Activated CD8-positive, alpha-beta memory T cell treated with anti-CD3 and anti-CD28 coated beads for 1 hour (primary cell): ENCODE data around the gene BARX2.

ENCODE experiments used
- DNase-seq, 2 donors: peaks; one replicate each; pipeline ENCODE4 v3.0.0-alpha.2; 2020; ENCODE audit warnings: low read depth in 1 of 2; ENCODE audit errors: extremely low read depth in 1 of 2

BARX2 gene

DNA sequence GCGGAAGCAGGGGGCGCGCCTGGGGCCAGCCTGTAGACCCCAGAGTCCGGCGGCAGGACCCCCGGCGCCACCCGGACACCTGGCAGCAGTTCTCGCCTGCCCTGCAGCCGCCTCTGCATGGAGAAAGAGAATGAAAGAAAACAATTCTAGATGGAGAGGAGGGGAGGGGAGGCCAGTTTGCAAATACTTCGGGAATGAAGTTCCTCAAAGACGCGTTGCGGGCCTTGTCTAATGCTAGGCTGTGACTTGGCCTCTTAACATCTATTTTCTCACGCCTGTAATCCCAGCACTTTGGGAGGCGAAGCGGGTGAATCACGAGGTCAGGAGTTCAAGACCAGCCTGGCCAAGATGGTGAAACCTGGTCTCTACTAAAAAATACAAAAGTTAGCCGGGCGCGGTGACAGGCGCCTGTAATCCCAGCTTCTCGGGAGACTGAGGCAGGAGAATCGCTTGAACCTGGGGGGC, 2.1 kb upstream of the BARX2 start:
- no peak for DNase-seq

DNA sequence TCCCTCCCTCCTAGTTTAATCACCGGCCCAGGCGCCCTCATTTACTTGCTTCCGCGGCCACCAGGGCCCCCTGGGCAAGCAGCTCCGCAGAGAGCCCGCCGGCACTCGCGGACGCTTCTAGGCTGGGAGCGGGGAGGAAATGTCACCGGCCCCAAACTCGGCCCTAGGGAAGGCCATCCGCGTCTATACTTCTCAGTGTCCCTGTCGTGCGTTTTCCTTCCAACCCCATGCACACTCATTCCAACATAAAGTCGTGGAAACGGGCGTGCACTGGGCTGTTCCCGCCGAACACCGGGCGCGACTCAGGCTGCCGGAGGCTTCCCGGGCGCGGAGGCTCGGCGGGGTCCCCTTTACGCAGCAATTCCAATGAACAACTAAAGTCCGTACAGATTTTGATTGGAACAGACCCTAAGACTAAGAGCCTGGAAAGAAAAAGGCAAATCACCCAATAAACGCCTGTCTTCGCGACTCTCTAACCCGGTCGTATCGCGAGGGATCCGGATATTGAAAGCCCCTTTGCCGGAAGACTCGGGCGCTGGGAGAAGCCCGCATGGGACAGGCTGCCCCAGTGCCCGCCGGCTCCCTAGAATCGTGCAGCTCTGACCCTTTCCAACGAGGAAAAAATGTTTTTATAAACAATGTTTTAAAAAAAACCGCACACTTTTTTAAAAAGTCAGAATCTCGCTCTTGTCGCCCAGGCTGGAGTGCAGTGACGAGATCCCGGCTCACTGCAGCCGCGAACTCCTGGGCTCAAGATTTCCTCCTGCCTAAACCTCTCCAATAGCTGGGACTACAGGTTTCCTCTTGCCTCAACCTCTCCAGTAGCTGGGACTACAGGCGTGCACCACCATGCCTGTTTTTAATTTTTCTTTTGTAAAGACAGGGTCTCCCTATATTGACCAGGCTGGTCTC, 1.3 kb upstream of the BARX2 start:
- no peak for DNase-seq

DNA sequence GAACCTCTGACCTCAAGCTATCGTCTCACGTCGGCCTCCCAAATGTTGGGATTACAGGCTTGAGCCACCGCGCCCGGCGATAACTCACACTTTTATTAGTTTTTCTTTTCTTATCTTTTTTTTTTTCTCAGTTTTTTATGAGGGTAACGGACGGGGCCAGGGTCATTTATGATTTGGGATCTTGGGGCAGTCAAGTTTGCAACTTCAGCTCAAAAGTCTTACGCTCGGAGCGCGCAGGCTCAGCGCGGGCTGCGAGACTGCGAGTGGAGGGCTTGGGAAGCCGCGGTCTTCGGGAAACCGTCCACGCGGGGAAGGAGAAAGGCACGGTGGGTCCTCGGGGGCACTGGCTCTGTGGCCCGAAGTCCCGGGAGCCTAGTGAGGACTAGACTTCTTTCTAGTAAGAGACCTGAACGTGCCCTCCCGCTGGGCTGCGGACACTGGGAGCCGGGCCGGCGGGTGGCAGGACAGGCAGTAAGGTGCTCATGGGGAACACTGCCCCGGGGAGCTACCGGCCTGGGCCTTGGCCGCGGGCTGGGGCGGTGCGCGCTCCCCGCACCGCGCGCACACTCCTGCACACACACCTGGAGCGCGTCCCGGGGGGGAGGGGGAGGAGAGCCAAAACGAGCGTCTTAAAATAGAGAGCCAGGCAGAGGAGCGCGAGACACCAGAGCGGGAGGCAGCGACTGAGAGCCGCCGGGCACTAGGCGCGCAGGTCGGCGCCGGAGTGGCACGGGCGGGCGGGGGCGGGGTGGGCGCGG, 476 bp upstream of the BARX2 start:
- no peak for DNase-seq

DNA sequence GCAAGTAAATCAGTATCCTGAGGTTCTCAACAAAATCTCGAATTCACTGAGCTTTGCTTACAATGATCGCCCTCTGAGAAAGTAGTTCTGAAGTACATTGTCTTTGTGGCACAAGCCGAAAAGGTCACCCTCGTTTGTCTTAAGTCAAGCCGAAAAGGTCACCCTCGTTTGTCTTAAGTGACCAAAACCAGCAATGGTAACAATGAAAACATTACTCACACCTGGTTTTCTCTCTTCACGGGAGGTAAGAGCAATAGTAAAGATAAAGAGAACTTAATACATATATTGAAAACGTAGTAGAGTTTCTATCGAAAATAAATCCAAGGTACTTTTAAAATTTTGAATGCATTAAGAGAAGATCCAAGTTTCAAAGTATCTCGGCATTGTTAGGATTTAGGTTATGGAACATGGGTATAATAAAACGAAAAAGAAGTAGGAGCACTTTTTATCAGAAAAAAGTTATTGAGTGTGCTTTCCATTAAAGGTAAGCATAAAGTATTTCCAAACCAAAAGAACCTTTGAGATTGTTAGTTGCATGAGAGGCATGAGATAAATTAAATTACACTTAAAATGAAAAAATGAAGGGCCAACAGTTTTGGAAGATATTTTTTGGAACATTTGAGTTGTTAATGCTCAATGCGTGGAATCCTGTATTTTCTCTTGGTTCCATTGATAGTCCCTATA, 1.2 kb downstream of the BARX2 start:
- no peak for DNase-seq

DNA sequence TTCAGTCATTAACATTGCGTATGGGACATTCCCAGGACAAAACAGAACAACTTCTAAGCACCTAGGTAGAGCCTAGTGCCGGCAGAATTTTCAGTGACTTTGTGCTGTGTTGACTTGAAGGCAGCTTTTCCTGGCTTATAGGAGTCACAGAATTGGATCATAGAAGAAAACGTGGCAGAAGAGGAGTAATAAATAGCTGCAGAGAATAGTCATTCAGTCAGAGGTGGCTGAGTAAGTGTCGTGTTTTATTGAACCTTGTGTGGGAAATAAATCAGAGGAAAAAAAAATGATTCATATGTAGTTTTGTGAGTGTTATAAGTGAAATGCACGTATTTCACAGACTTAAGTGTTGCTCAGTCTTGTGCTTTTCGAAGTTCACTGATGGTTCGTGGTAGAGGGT, 2.1 kb downstream of the BARX2 start:
- DNase-seq: no peak

DNA sequence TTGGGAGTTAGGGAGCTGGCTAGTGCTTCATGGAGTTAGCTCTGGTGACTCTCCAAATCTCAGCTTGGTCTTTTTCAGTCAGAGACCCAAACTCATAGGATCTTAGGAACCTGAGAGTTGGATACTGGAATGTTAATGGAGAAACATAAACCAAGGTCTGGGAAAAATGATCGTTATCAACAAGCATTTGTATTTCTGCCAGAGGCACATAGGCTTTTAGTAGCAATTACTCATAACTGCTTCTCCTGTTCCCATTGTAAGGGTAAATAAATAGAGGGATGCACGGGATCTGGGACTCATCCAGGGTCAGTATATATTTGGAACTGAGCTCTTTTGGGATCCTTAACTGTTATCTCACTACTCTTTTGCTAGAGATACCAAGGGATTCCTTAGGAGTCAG, 4.8 kb downstream of the BARX2 start:
- no peak for DNase-seq

- no peak for DNase-seq
These were observed 6.9 kb downstream of the BARX2 start for GRCh38 chr11:129382583-129382982.

GRCh38 chr11:129383060-129383459, 7.4 kb downstream of the BARX2 start:
- no peak for DNase-seq

DNA sequence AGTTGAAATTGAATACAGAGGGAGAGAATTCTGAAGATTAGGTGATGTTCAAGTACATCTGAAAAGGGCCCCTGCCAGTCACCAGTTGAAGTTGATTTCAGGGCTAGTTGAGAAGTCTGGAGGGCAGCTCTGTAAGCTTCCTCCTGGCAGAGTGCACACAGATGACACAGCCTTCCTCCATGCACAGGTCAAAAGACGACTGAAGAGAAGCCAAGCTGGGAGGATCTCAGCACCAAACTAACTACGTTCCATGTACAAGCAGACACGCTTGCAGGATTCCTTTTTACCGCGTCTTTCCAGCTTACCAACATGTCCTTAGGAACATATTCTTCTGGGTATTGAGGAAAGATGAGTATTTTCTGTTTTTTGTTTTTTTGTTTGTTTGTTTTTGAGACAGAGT, 7.9 kb downstream of the BARX2 start:
- no peak for DNase-seq

- no peak for DNase-seq
These were observed 8.8 kb downstream of the BARX2 start for GRCh38 chr11:129384415-129384814.

DNA sequence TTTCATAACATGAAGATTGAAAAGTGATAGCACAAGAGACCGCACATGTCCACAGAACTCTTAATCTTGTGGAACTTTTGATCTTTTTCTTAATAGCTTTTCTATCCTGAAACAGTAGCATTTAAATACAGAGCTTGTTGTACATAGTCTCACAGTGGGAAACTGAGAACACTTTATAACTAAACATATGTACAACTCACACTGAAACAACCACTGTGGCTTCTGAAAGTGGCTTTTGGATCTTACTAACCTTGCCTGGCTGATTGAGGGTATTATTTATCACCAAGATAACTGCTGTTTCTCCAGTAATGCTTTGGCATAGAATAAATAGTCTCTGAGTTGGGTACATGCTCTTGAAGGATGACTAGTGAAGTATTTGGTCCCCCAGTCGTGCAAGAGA, 10.2 kb downstream of the BARX2 start:
- DNase-seq: no peak

GRCh38 chr11:129386795-129387397, 11.2 kb downstream of the BARX2 start:
- DNase-seq: no peak

GRCh38 chr11:129387434-129387833, 11.8 kb downstream of the BARX2 start:
- no peak for DNase-seq

DNA sequence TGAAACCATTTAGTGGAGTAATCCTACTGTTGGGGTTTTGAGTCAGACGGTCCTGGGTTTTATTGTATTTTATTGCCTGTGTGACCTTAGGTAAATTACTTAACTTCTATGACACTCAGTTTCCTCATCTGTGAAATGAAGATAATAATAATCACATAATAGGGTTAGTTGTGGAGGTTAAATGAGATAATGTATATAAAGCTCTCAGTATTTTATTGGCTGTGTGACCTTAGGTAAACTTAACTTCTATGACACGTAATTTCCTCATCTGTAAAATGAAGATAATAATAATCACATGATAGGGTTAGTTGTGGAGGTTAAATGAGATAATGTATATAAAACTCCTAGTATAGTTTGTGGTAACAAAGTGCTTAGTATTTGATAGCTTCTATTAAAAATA, 13.2 kb downstream of the BARX2 start:
- DNase-seq: no peak

DNA sequence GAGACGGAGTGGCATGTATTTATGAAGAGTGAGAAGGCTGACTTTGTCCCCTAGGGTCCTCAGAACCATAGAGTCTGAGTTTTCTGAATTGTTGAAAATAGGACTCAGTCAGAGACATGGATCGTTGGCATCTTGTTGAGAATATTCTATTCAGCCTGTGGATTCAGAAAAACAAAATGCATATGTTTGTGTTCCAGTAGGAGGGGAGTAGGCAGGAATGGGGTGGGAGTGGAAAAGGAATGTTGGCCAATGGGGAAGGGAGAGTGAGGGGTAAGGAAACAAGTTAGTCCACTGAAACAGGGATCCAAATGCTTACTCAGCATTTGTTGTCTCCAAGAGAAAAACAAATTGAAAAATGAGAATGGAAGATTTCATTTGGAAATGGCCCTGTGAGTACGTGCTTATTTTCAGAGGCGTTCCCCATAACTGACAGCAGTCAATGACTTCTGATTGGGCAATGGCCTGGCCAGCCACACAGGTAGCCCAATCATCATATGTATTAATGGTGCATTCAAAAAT, 14.7 kb downstream of the BARX2 start:
- DNase-seq: no peak

- DNase-seq: no peak
These were observed 15.7 kb downstream of the BARX2 start for GRCh38 chr11:129391360-129391759.

DNA sequence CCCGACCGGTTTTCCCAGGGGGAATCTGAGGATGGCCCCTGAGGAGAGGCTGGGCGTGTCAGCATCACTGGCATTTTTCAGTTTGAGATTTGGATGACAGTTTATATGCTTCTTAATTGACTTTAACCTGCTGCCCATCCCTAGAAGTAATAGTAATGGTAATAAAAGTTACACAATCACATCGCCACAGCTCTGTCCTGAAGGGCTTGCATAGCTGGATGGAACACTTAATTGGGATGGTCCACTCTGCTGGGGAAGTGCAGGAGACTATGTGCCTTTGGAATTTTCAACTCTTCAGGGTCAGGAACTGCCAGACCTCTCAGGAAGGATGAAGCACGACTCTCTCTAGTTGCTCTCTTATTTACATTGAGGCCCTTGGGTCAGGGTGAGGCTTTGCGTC, 16.2 kb downstream of the BARX2 start:
- no peak for DNase-seq

DNA sequence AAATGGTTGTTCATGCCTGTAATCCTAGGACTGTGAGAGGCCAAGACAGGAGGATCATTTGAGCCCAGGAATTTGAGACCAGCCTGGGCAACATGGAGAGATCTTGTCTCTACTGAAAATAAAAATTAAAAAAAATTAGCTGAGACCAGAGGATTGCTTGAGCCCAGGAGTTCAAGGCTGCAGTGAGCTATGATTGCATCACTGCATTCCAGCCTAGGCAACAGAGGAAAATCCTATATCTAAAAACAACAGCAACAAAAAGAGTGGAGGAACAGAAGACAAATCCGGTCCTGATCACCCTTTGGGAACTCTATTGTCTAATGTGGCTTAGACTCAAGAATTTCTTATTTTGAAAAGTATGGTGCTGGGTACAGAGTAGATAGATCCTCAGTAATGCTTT, 17.3 kb downstream of the BARX2 start:
- no peak for DNase-seq

- DNase-seq: no peak
These were observed 19.1 kb downstream of the BARX2 start for GRCh38 chr11:129394709-129395108.

- no peak for DNase-seq
These were observed 19.8 kb downstream of the BARX2 start for GRCh38 chr11:129395432-129395831.

- DNase-seq: no peak
These were observed 20.2 kb downstream of the BARX2 start for GRCh38 chr11:129395883-129396282.
